Esophagus squamous epithelium (tissue), 5 donors: ENCODE data around the gene DGAT2. TPM values are rescaled to one million over a fixed set of nuclear protein-coding genes. Genes with fewer than 3 reads are reported as not detected.

Source experiments
- DNase-seq: peaks from one replicate; lab custom pipeline; 2025; lab: John Stamatoyannopoulos, UW
- H3K27ac ChIP-seq, 4 donors: fragments of 200-600 bp; sonication (generic); one replicate each; pipeline ENCODE4 v1.5.1; 2016 to 2019; ENCODE audit warnings: mild to moderate bottlenecking in 1 of 4
- H3K27me3 ChIP-seq, 4 donors: fragments of 200-600 bp; sonication (generic); 1 replicate in 3 of 4; 2 replicates in 1 of 4; pipeline versions ENCODE4 v1.5.1 to v1.6.0; 2017 to 2021; ENCODE audit warnings: antibody characterized with exemption in 1 of 4
- H3K36me3 ChIP-seq, 3 donors: fragments of 200-600 bp; sonication (generic); one replicate each; pipeline ENCODE4 v1.5.1; 2016 to 2019
- H3K4me1 ChIP-seq, 3 donors: fragments of 200-600 bp; sonication (generic); one replicate each; pipeline ENCODE4 v1.5.1; 2017 to 2019
- H3K4me3 ChIP-seq, 4 donors: fragments of 200-600 bp; sonication (generic); 1 replicate in 3 of 4; 2 replicates in 1 of 4; pipeline ENCODE4 v1.5.1; 2016 to 2019; ENCODE audit warnings: mild to moderate bottlenecking in 2 of 4, moderate library complexity in 1 of 4
- H3K9me3 ChIP-seq, 3 donors: fragments of 200-600 bp; sonication (generic); one replicate each; pipeline ENCODE4 v1.5.1; 2016 to 2019
- POLR2A ChIP-seq, 4 donors: fragments of 450-650 bp; IDR thresholded peaks; one replicate each; pipeline ENCODE4 v1.6.1; 2017; ENCODE audit warnings: antibody characterized with exemption in 4 of 4, mild to moderate bottlenecking in 4 of 4, moderate library complexity in 3 of 4
- WGBS, 2 donors: methylation state at CpG; one replicate each; pipeline ENCODE4 v1.1.5; 2018; 5-methylcytosine and 5-hydroxymethylcytosine counted together
- intact Hi-C: fragments of 100-400 bp; cut with DNase I; formaldehyde crosslinking; loops from one replicate; pipeline ENCODE4 v1.15.0; 2022
- total RNA-seq, 4 donors: library from RNA; depleted of rRNA; stranded (reverse); fragments of >200 nt; gene quantifications; one replicate each; pipeline ENCODE4 v1.1.0, GENCODE V29; 2016
- TF ChIP-seq, protein P1 (sequence below), 6 experiments: fragments of 450-650 bp in 4 of 6; fragments of 200-600 bp in 2 of 6; sonication (generic) in 2 of 6; IDR thresholded peaks; one replicate each; pipeline ENCODE4 v1.5.1; 2016 to 2019; ENCODE audit warnings: antibody characterized with exemption in 6 of 6, mild to moderate bottlenecking in 4 of 6, moderate library complexity in 4 of 6
- donor health status: DM: yes; HTN: yes; CAD: no.

DGAT2 gene
- total RNA-seq, 4 donors from 2014 or later, result 6.1 to 29.3 (median 19.2) TPM

DNA sequence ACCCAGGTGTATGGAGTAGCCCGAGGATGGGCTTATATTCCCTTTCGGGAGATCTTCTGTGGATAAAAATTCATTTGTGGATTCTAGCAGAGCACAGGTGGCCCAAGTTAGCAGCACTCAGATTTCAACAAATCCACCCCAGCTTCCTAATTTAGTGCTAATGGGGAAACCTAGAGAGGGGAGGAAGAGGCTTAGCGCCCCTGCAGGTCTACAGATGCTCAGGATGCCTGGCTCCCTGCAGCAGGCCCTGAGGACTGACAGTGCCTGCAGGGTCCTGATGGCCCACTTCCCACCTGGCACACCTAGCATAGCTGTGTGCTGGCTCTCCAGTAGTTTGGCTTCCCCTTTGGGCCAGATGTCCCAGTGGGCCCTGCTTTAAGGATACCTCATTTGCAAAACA is 6.5 kb downstream of the DGAT2 start:
- Histone ChIP-seq H3K4me1 (peaks cover 0 to 14% (median 0%) of the 10 kb centered on the region in 3 donors), H3K9me3 (no peaks in the 10 kb centered on the region), H3K27me3 (peaks cover 0 to 10% (median 0%) of the 10 kb centered on the region in 4 donors), H3K4me3 (no peak overlapping the region), H3K36me3 (no peaks in the 10 kb centered on the region), H3K27ac (no peak overlapping the region)
- no peak for TF ChIP-seq POLR2A (IDR thresholded peaks at IDR 0.05)
- TF ChIP-seq, protein P1, sequence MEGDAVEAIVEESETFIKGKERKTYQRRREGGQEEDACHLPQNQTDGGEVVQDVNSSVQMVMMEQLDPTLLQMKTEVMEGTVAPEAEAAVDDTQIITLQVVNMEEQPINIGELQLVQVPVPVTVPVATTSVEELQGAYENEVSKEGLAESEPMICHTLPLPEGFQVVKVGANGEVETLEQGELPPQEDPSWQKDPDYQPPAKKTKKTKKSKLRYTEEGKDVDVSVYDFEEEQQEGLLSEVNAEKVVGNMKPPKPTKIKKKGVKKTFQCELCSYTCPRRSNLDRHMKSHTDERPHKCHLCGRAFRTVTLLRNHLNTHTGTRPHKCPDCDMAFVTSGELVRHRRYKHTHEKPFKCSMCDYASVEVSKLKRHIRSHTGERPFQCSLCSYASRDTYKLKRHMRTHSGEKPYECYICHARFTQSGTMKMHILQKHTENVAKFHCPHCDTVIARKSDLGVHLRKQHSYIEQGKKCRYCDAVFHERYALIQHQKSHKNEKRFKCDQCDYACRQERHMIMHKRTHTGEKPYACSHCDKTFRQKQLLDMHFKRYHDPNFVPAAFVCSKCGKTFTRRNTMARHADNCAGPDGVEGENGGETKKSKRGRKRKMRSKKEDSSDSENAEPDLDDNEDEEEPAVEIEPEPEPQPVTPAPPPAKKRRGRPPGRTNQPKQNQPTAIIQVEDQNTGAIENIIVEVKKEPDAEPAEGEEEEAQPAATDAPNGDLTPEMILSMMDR (IDR thresholded peaks at IDR 0.05), result no peak
- DNase-seq, result no peak
- intact Hi-C loops, result no loop called here
- WGBS, 2 donors, result 94 to 96% methylated on average over 2 of the region's 3 CpGs

DNA sequence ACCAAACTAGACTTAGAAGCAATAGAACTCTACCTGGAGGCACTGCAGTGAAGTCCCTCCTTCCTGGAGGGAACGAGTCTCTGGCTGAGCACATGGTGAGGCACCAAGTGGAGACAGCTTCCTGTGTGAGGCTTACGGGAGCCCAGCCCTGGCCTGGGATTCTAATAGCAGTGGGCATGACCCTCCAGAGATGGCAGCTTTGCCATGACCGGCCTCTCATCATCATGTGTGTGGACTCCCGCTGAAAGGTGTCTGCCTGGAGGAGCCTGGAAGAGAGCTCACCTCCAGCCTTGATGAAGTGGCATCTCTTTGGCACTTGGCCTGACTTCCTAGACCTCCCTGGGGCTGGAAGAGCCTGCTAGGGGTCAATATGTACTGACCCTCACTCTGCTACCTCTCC is 8.0 kb downstream of the DGAT2 start:
- no peak for DNase-seq
- H3K27ac ChIP-seq, result no peak overlapping the region
- intact Hi-C loops, result no loop called here

DNA sequence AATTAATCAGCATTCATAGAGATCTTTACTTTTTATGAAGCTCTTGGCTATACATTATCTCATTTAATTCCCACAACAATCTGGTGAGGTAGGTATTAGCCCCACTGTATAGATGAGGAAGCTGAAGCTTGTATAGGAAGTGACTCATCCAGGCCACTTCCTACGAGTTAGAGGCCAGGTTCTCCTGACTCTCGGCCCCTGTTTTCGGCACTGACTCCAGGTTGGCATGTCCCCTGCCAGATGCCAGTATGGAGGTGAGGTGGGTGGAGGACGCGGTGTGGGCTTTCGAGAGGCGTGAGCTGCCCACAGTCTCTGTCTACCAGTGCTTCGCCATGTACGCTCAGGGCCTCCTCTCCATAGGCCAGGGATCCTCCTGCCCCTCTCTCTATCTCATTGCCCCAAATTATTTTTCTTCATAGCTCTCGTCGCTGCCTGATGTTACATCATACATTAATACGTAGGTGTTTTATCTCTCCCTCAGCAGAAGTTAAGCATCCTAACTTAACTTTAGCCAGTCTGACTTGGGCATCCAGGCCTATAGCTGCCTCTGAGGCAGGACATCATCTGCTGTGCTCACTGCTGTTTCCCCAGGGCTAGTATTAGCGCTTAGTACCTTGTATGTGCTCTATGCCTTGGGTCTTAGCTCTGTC is 9.0 kb downstream of the DGAT2 start:
- no peaks in the 10 kb centered on the region for H3K4me1 ChIP-seq
- intact Hi-C loops, result no loop called here
- 79 to 81% methylated on average over 13 of the region's 13 CpGs for WGBS, 2 donors
- H3K36me3 ChIP-seq, result no peaks in the 10 kb centered on the region
- TF ChIP-seq, protein P1 (IDR thresholded peaks at IDR 0.05), result no peak
- no peak for TF ChIP-seq POLR2A (IDR thresholded peaks at IDR 0.05)
- H3K4me3 ChIP-seq, result no peak overlapping the region
- DNase-seq, result no peak
- H3K27me3 ChIP-seq, result no peaks in the 10 kb centered on the region
- H3K9me3 ChIP-seq, result no peaks in the 10 kb centered on the region
- H3K27ac ChIP-seq, result no peak overlapping the region

More for the DNA sequence above, 8.0 kb downstream of the DGAT2 start:
- 89 to 91% methylated on average over 3 to 4 of the region's 4 CpGs for WGBS, 2 donors
- Histone ChIP-seq H3K4me1 (peaks cover 0 to 7% (median 0%) of the 10 kb centered on the region in 3 donors), H3K9me3 (no peaks in the 10 kb centered on the region), H3K4me3 (no peak overlapping the region), H3K27me3 (no peaks in the 10 kb centered on the region), H3K36me3 (no peaks in the 10 kb centered on the region)
- TF ChIP-seq, protein P1 (IDR thresholded peaks at IDR 0.05), result no peak
- TF ChIP-seq POLR2A (IDR thresholded peaks at IDR 0.05), result no peak

DNA sequence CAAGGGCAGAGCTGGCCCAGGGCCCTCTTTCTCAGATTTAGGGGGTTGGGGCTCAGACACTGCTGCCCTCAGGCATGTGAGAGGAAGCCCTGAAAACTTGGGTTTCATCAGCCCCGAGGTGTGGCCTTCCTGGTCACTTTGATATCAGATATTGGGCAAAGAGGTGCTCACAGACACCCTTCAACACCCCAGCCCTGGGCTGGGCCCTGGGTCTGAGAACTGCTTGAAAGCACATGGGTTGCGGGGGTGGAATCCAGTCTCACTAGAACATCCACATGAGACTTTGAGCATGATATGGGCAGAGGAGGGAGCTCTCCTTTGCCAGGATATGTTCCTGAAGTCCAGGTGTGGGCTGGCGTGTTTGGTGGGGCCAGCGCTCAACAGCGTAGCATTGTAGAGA is 10.4 kb downstream of the DGAT2 start:
- no peak for DNase-seq
- Histone ChIP-seq H3K36me3 (no peaks in the 10 kb centered on the region), H3K4me1 (no peaks in the 10 kb centered on the region), H3K27ac (no peak overlapping the region), H3K4me3 (no peak overlapping the region), H3K9me3 (no peaks in the 10 kb centered on the region), H3K27me3 (no peaks in the 10 kb centered on the region)
- intact Hi-C loops, result no loop called here
- WGBS, 2 donors, result 87 to 90% methylated on average over 2 to 3 of the region's 5 CpGs
- TF ChIP-seq, protein P1 (IDR thresholded peaks at IDR 0.05), result no peak
- no peak for TF ChIP-seq POLR2A (IDR thresholded peaks at IDR 0.05)

DNA sequence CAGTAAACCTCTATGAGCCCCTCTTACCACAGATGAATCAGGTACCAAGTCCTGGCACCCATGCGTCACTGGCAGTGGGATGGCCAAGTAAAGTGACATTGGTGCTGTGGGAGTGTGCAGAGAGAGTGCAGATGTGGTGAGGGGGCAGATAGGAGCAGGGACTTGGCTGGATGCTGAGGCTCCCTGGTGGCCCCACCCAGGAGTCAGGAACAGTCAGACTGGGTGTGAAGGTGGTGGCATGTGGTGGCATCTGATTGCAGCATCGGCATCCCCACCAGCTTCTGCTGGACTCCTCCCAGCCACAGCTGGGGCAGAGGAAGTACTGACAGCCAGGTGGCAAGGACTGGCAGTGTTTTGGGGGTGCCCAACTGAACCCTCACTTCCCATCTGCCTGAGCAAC is 11.4 kb downstream of the DGAT2 start:
- no peak for DNase-seq
- Histone ChIP-seq H3K36me3 (no peaks in the 10 kb centered on the region), H3K4me1 (no peaks in the 10 kb centered on the region), H3K9me3 (no peaks in the 10 kb centered on the region), H3K4me3 (no peak overlapping the region), H3K27me3 (no peaks in the 10 kb centered on the region), H3K27ac (no peak overlapping the region)
- no peak for TF ChIP-seq POLR2A (IDR thresholded peaks at IDR 0.05)
- TF ChIP-seq, protein P1 (IDR thresholded peaks at IDR 0.05), result no peak
- WGBS, 2 donors, result 14% methylated on average over 1 of the region's 2 CpGs; no CpG with 5 or more reads in 1 of the 2 donors
- intact Hi-C loops, result no loop called here
